SK-N-SH (cell line): ENCODE results near the gene FRK. TPM values are rescaled to one million over a fixed set of nuclear protein-coding genes. Genes with fewer than 3 reads are reported as not detected.

Source experiments
- CTCF ChIA-PET: fragments of 300-600, 350-600 bp; formaldehyde crosslinking; extraction: SDS; loops from one replicate; lab custom pipeline; 2021; lab: Yijun Ruan, JAX
- POLR2A ChIA-PET: fragments of 350-600 bp; sonication (Branson Sonifier 250); formaldehyde crosslinking; extraction: SDS; loops from one replicate; lab custom pipeline; 2020; ENCODE audit warnings: antibody characterized with exemption, inconsistent platforms; lab: Yijun Ruan, JAX
- DNase-seq: peaks from one replicate; pipeline ENCODE4 v3.0.0; 2012
- H2AFZ ChIP-seq: fragments of 200-600 bp; sonication (generic); 2 replicates; pipeline ENCODE4 v1.8.1; 2016; ENCODE audit warnings: antibody characterized with exemption, mild to moderate bottlenecking, low read depth
- H3F3A ChIP-seq: fragments of 200-600 bp; sonication (generic); replicated peaks from 2 replicates; pipeline ENCODE3; 2016; ENCODE audit warnings: antibody characterized with exemption, mild to moderate bottlenecking; ENCODE audit not compliant: insufficient read depth
- H3K27ac ChIP-seq, 2 experiments: fragments of 200-500 bp in 1 of 2; fragments of 200-600 bp in 1 of 2; sonication (Bioruptor generic) in 1 of 2; sonication (generic), shearing (Covaris generic) in 1 of 2; 2 replicates each; pipeline versions ENCODE4 v1.5.1 to v1.6.1; 2014 to 2016; ENCODE audit warnings: low read depth in 2 of 2, inconsistent platforms in 1 of 2, low read length in 1 of 2, mild to moderate bottlenecking in 1 of 2, mixed read lengths in 1 of 2
- H3K27me3 ChIP-seq: fragments of 200-600 bp; sonication (generic), shearing (Covaris generic); 2 replicates; pipeline ENCODE4 v1.6.1; 2016; ENCODE audit warnings: mixed run types; ENCODE audit not compliant: insufficient read depth
- H3K36me3 ChIP-seq, 2 experiments: fragments of 200-500 bp in 1 of 2; fragments of 200-600 bp in 1 of 2; sonication (Bioruptor generic) in 1 of 2; sonication (generic) in 1 of 2; replicated peaks in 1 of 2; 2 replicates each; pipeline versions ENCODE3 to v1.5.1; 2014 to 2016; ENCODE audit warnings: low read length in 1 of 2, mild to moderate bottlenecking in 1 of 2; ENCODE audit not compliant: insufficient read depth in 2 of 2, control insufficient read depth in 1 of 2
- H3K4me1 ChIP-seq, 2 experiments: fragments of 200-500 bp in 1 of 2; fragments of 200-600 bp in 1 of 2; sonication (Bioruptor generic) in 1 of 2; sonication (generic), shearing (Covaris generic) in 1 of 2; 2 replicates each; pipeline versions ENCODE4 v1.5.1 to v1.6.1; 2014 to 2016; ENCODE audit warnings: low read depth in 1 of 2, low read length in 1 of 2, mixed run types in 1 of 2; ENCODE audit not compliant: insufficient read depth in 2 of 2, control insufficient read depth in 1 of 2
- H3K4me2 ChIP-seq: fragments of 200-600 bp; sonication (generic), shearing (Covaris generic); 2 replicates; pipeline ENCODE4 v1.6.1; 2017; ENCODE audit warnings: mixed run types
- H3K4me3 ChIP-seq, 2 experiments: fragments of 200-500 bp in 1 of 2; fragments of 200-600 bp in 1 of 2; sonication (Bioruptor generic) in 1 of 2; sonication (generic), shearing (Covaris generic) in 1 of 2; 2 replicates each; pipeline versions ENCODE4 v1.5.1 to v1.8.1; 2014 to 2016; ENCODE audit warnings: low read depth in 2 of 2, inconsistent platforms in 1 of 2, low read length in 1 of 2, mild to moderate bottlenecking in 1 of 2, mixed read lengths in 1 of 2, moderate library complexity in 1 of 2
- H3K79me2 ChIP-seq: fragments of 200-600 bp; sonication (generic); 2 replicates; pipeline ENCODE4 v1.8.1; 2017; ENCODE audit warnings: mild to moderate bottlenecking; ENCODE audit not compliant: insufficient read depth
- H3K9ac ChIP-seq: fragments of 200-600 bp; sonication (generic); 2 replicates; pipeline ENCODE4 v1.6.1; 2017; ENCODE audit warnings: mixed run types
- H3K9me2 ChIP-seq: fragments of 200-600 bp; sonication (generic); 2 replicates; pipeline ENCODE4 v1.6.1; 2017; ENCODE audit warnings: mixed run types
- H3K9me3 ChIP-seq: fragments of 200-600 bp; sonication (generic); 2 replicates; pipeline ENCODE4 v1.6.1; 2017; ENCODE audit warnings: mixed run types, mild to moderate bottlenecking, moderate library complexity
- H4K20me1 ChIP-seq: fragments of 200-600 bp; sonication (generic); 2 replicates; pipeline ENCODE4 v1.6.1; 2017; ENCODE audit warnings: mild to moderate bottlenecking, mixed run types; ENCODE audit not compliant: insufficient read depth
- EP300 ChIP-seq, 2 experiments: IDR thresholded peaks; 2 replicates each; pipeline versions ENCODE4 v1.4.0 to v1.6.1; 2012; ENCODE audit warnings: borderline replicate concordance in 1 of 2, low read depth in 1 of 2, low read length in 1 of 2
- FOSL2 ChIP-seq: IDR thresholded peaks from 2 replicates; pipeline ENCODE4 v1.4.0; 2012; ENCODE audit warnings: low read depth, mild to moderate bottlenecking, moderate library complexity, borderline replicate concordance
- FOXJ3 ChIP-seq: sonication (generic); formaldehyde crosslinking; IDR thresholded peaks from 2 replicates; pipeline ENCODE4 v1.5.1; 2020; ENCODE audit warnings: mild to moderate bottlenecking, missing genetic modification reagents
- FOXM1 ChIP-seq: IDR thresholded peaks from 2 replicates; pipeline ENCODE4 v1.4.0; 2012; ENCODE audit warnings: low read depth, mild to moderate bottlenecking
- GABPA ChIP-seq: IDR thresholded peaks from 2 replicates; pipeline ENCODE4 v1.4.0; 2012; ENCODE audit warnings: low read depth, mild to moderate bottlenecking
- GATA2 ChIP-seq: sonication (generic); formaldehyde crosslinking; IDR thresholded peaks from 2 replicates; pipeline ENCODE4 v1.5.0; 2020; ENCODE audit warnings: mild to moderate bottlenecking, missing genetic modification reagents
- JUND ChIP-seq: IDR thresholded peaks from 2 replicates; pipeline ENCODE4 v1.4.0; 2012
- MEF2A ChIP-seq: IDR thresholded peaks from 2 replicates; pipeline ENCODE4 v1.4.0; 2012; ENCODE audit warnings: low read depth, borderline replicate concordance
- NFIC ChIP-seq: IDR thresholded peaks from 2 replicates; pipeline ENCODE4 v1.4.0; 2012; ENCODE audit warnings: borderline replicate concordance
- RAD21 ChIP-seq: IDR thresholded peaks from 2 replicates; pipeline ENCODE4 v1.6.1; 2012; ENCODE audit warnings: mild to moderate bottlenecking, low read length
- SIN3A ChIP-seq: IDR thresholded peaks from 2 replicates; pipeline ENCODE4 v1.6.1; 2012; ENCODE audit warnings: low read depth, mild to moderate bottlenecking, low read length, moderate library complexity, borderline replicate concordance
- TAF1 ChIP-seq: IDR thresholded peaks from 2 replicates; pipeline ENCODE4 v1.6.1; 2012; ENCODE audit warnings: low read depth, mild to moderate bottlenecking, low read length, moderate library complexity, borderline replicate concordance
- TCF12 ChIP-seq: IDR thresholded peaks from 2 replicates; pipeline ENCODE4 v1.4.0; 2012
- YY1 ChIP-seq: IDR thresholded peaks from 2 replicates; pipeline ENCODE4 v1.4.0; 2012; ENCODE audit warnings: low read depth, mild to moderate bottlenecking
- WGBS: methylation state at CpG from one replicate; pipeline ENCODE4 v1.1.6; 2017; ENCODE audit warnings: low lambda C conversion rate; 5-methylcytosine and 5-hydroxymethylcytosine counted together
- polyA plus RNA-seq, 3 experiments: library from polyadenylated mRNA; depleted of rRNA; stranded (reverse); fragments of >200 nt; gene quantifications; 2 replicates each; pipeline ENCODE4 v1.2.3, GENCODE V29; 2012
- TF ChIP-seq, protein P1 (sequence below): IDR thresholded peaks from 2 replicates; pipeline ENCODE4 v1.4.0; 2012; ENCODE audit warnings: low read depth, borderline replicate concordance
- TF ChIP-seq, protein P2 (sequence below): IDR thresholded peaks from 2 replicates; pipeline ENCODE4 v1.6.1; 2012; ENCODE audit warnings: mild to moderate bottlenecking, low read depth, low read length, moderate library complexity
- TF ChIP-seq, protein P3 (sequence below): IDR thresholded peaks from 2 replicates; pipeline ENCODE4; 2012
- TF ChIP-seq, protein P4 (sequence below): fragments of 150-350 bp; IDR thresholded peaks from 2 replicates; pipeline ENCODE4 v1.6.1; 2017; ENCODE audit warnings: antibody characterized with exemption, low read length, low read depth, borderline replicate concordance
- TF ChIP-seq, protein P5 (sequence below): fragments of 150-350 bp; IDR thresholded peaks from 2 replicates; pipeline ENCODE4 v1.6.1; 2016; ENCODE audit warnings: mild to moderate bottlenecking, low read depth, low read length
- TF ChIP-seq, protein P6 (sequence below): IDR thresholded peaks from 2 replicates; pipeline ENCODE4 v1.4.0; 2012; ENCODE audit warnings: low read depth

FRK gene
- polyA plus RNA-seq, 1 of the 3 experiments (the other 2 are of a cell fraction) = under 0.01 TPM

DNA sequence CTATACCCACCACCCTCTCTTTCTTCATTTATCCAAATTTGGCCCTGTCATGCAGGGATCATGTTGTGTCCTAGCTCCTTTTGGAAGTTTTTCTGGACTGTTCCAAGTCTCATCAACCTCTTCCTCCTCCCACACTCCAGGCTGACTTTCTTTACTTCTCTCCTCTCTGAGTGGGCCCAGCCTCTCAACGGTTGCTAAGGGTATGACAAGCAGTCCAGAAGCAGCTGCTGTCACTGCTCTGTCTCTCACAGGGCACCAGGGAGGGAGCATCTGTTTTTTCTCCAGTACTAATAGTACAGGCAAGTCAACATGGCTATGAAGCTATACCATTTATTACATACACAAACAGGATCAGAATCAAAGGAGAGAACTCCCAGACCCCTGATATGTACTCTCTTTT lies 48.1 kb upstream of the FRK start (continued):
- TF ChIP-seq, protein P1, sequence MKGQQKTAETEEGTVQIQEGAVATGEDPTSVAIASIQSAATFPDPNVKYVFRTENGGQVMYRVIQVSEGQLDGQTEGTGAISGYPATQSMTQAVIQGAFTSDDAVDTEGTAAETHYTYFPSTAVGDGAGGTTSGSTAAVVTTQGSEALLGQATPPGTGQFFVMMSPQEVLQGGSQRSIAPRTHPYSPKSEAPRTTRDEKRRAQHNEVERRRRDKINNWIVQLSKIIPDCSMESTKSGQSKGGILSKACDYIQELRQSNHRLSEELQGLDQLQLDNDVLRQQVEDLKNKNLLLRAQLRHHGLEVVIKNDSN = no peak
- no peak for TF ChIP-seq JUND
- TF ChIP-seq, all 33 proteins: peak for 0

DNA sequence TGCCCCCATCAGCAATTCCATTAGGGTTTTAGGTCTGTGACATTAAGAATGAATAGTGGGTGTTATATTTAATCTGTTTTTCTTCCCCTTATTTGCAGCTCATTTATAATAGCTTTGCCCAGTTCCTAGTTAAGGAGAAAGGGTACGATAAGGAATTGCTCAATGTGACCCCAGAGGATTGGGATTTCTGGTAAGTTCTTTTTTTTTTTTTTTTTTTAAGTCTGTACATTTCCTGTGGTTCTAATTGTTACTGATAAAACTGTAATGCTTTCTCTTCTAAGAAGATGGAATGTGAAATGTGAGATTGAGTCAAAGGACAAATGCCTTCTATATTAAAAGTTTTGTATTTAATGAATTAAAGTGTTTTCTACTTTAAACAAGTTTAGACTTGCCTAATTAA lies 45.5 kb upstream of the FRK start:
- no peaks in the 10 kb centered on the region for H3K27me3 ChIP-seq
- 76% methylated on average over 1 of the region's 1 CpG for WGBS
- DNase-seq = no peak
- no peak overlapping the region for H3K4me2 ChIP-seq
- peaks cover 0 to 25% of the 10 kb centered on the region in 2 experiments for H3K36me3 ChIP-seq
- TF ChIP-seq, protein P2, sequence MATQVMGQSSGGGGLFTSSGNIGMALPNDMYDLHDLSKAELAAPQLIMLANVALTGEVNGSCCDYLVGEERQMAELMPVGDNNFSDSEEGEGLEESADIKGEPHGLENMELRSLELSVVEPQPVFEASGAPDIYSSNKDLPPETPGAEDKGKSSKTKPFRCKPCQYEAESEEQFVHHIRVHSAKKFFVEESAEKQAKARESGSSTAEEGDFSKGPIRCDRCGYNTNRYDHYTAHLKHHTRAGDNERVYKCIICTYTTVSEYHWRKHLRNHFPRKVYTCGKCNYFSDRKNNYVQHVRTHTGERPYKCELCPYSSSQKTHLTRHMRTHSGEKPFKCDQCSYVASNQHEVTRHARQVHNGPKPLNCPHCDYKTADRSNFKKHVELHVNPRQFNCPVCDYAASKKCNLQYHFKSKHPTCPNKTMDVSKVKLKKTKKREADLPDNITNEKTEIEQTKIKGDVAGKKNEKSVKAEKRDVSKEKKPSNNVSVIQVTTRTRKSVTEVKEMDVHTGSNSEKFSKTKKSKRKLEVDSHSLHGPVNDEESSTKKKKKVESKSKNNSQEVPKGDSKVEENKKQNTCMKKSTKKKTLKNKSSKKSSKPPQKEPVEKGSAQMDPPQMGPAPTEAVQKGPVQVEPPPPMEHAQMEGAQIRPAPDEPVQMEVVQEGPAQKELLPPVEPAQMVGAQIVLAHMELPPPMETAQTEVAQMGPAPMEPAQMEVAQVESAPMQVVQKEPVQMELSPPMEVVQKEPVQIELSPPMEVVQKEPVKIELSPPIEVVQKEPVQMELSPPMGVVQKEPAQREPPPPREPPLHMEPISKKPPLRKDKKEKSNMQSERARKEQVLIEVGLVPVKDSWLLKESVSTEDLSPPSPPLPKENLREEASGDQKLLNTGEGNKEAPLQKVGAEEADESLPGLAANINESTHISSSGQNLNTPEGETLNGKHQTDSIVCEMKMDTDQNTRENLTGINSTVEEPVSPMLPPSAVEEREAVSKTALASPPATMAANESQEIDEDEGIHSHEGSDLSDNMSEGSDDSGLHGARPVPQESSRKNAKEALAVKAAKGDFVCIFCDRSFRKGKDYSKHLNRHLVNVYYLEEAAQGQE = no peak
- no peak for TF ChIP-seq FOXJ3
- TF ChIP-seq SIN3A = no peak
- TF ChIP-seq, protein P3, sequence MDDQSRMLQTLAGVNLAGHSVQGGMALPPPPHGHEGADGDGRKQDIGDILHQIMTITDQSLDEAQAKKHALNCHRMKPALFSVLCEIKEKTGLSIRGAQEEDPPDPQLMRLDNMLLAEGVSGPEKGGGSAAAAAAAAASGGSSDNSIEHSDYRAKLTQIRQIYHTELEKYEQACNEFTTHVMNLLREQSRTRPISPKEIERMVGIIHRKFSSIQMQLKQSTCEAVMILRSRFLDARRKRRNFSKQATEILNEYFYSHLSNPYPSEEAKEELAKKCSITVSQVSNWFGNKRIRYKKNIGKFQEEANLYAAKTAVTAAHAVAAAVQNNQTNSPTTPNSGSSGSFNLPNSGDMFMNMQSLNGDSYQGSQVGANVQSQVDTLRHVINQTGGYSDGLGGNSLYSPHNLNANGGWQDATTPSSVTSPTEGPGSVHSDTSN = no peak
- TF ChIP-seq GATA2 (CRISPR knock-in tag) = no peak
- no peak for TF ChIP-seq RAD21
- TF ChIP-seq, protein P4, sequence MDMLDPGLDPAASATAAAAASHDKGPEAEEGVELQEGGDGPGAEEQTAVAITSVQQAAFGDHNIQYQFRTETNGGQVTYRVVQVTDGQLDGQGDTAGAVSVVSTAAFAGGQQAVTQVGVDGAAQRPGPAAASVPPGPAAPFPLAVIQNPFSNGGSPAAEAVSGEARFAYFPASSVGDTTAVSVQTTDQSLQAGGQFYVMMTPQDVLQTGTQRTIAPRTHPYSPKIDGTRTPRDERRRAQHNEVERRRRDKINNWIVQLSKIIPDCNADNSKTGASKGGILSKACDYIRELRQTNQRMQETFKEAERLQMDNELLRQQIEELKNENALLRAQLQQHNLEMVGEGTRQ = no peak
- no peak for TF ChIP-seq TCF12
- TF ChIP-seq, protein P5, sequence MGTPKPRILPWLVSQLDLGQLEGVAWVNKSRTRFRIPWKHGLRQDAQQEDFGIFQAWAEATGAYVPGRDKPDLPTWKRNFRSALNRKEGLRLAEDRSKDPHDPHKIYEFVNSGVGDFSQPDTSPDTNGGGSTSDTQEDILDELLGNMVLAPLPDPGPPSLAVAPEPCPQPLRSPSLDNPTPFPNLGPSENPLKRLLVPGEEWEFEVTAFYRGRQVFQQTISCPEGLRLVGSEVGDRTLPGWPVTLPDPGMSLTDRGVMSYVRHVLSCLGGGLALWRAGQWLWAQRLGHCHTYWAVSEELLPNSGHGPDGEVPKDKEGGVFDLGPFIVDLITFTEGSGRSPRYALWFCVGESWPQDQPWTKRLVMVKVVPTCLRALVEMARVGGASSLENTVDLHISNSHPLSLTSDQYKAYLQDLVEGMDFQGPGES = no peak
- TF ChIP-seq NFIC = no peak
- no peak for TF ChIP-seq YY1
- TF ChIP-seq FOXM1 = no peak
- TF ChIP-seq GABPA = no peak
- TF ChIP-seq EP300 (IDR thresholded peaks at IDR 0.05; ENCODE audit: borderline replicate concordance in 1 of 2, low read depth in 1 of 2, low read length in 1 of 2) = no peak
- TF ChIP-seq, protein P1 = no peak
- TF ChIP-seq MEF2A = no peak
- TF ChIP-seq FOSL2 = no peak
- TF ChIP-seq, protein P6, sequence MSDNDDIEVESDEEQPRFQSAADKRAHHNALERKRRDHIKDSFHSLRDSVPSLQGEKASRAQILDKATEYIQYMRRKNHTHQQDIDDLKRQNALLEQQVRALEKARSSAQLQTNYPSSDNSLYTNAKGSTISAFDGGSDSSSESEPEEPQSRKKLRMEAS = no peak
- TF ChIP-seq TAF1 = no peak
- H3K27ac ChIP-seq = peak overlapping the region in 1 of 2 experiments; percentile 16; a peak in 1 of 4 replicates
- H3F3A ChIP-seq = peaks cover 8% of the 10 kb centered on the region
- H3K9me2 ChIP-seq = no peaks in the 10 kb centered on the region
- no peaks in the 10 kb centered on the region for H3K9me3 ChIP-seq
- no peak overlapping the region for H2AFZ ChIP-seq
- H3K4me3 ChIP-seq = no peak overlapping the region
- ChIA-PET CTCF (interaction anchor here (0.8 kb wide), 1 partner anchor 95 kb away, joined by 3 read pairs; no protein-coding TSS in a partner anchor), POLR2A (no interaction called here)
- 0 out of 2 replicates have a peak, but pooled peaks cover 4% of the 10 kb centered on the region for H3K79me2 ChIP-seq
- no peak overlapping the region for H3K9ac ChIP-seq
- peaks cover 13 to 21% of the 10 kb centered on the region in 2 experiments; a peak in 3 of 4 replicates for H3K4me1 ChIP-seq
- no peaks in the 10 kb centered on the region for H4K20me1 ChIP-seq
